AG04450 (cell line): ENCODE data around the gene MPHOSPH9. TPM values are rescaled to one million over a fixed set of nuclear protein-coding genes. Genes with fewer than 3 reads are reported as not detected.

Experiments
- CTCF ChIA-PET: fragments of 300-600, 350-600 bp; formaldehyde crosslinking; extraction: SDS; loops from one replicate; lab custom pipeline; 2022; ENCODE audit warnings: antibody characterized with exemption, inconsistent platforms; lab: Charles Lee
- POLR2A ChIA-PET: fragments of 350-600 bp; formaldehyde crosslinking; extraction: SDS; loops from one replicate; lab custom pipeline; 2021; ENCODE audit warnings: antibody characterized with exemption, inconsistent platforms; lab: Yijun Ruan, JAX
- DNase-seq: peaks from one replicate; pipeline ENCODE4 v3.0.0-alpha.2; 2011; ENCODE audit warnings: low read depth, low spot score
- H3K27ac ChIP-seq: one replicate; pipeline ENCODE4 v1.5.1; 2012; ENCODE audit warnings: low read depth, low read length, control low read depth
- H3K27me3 ChIP-seq: one replicate; pipeline ENCODE4 v1.6.0; 2012; ENCODE audit warnings: low read length; ENCODE audit not compliant: control insufficient read depth, insufficient read depth
- H3K4me3 ChIP-seq: 2 replicates; pipeline ENCODE4 v1.5.1; 2011; ENCODE audit warnings: mild to moderate bottlenecking, low read depth, low read length, control low read depth
- H3K9me3 ChIP-seq: 2 replicates; pipeline ENCODE4 v1.5.1; 2012; ENCODE audit warnings: low read length; ENCODE audit not compliant: control insufficient read depth, insufficient read depth
- CTCF ChIP-seq: IDR thresholded peaks from 2 replicates; pipeline ENCODE4 v1.5.1; 2011; ENCODE audit warnings: low read depth, low read length, control low read depth, inconsistent platforms
- polyA plus RNA-seq: library from polyadenylated mRNA; depleted of rRNA; stranded (reverse); fragments of >200 nt; gene quantifications from 2 replicates; pipeline ENCODE4 v1.2.3, GENCODE V29; 2011

The MPHOSPH9 gene
- polyA plus RNA-seq, 1 experiment, result 20.3 TPM

- Histone ChIP-seq H3K27ac (no peak overlapping the region), H3K27me3 (no peaks in the 10 kb centered on the region), H3K4me3 (no peak overlapping the region), H3K9me3 (no peaks in the 10 kb centered on the region)
- CTCF ChIA-PET, result interaction anchor here (0.6 kb wide), 1 partner anchor 97 kb away, joined by 11 read pairs; no protein-coding TSS in a partner anchor
- POLR2A ChIA-PET, result interaction anchor here (0.6 to 0.9 kb wide), 2 partner anchors 22 to 91 kb away, joined by 3 read pairs; no protein-coding TSS in a partner anchor
- DNase-seq, result no peak
- TF ChIP-seq CTCF, result no peak
Observed at GRCh38 chr12:123139926-123140675, 92.8 kb downstream of the MPHOSPH9 start.

- Histone ChIP-seq H3K27ac (no peak overlapping the region), H3K9me3 (no peaks in the 10 kb centered on the region), H3K27me3 (no peaks in the 10 kb centered on the region), H3K4me3 (no peak overlapping the region)
- POLR2A ChIA-PET, result no interaction called here
- CTCF ChIA-PET, result interaction anchor here (1.0 kb wide), 1 partner anchor 93 kb away, joined by 4 read pairs; no protein-coding TSS in a partner anchor
- no peak for TF ChIP-seq CTCF
- DNase-seq, result no peak
Observed at GRCh38 chr12:123135688-123136087, 97.3 kb downstream of the MPHOSPH9 start.

- ChIA-PET POLR2A (no interaction called here), CTCF (interaction anchor here (0.6 to 1.0 kb wide), 2 partner anchors 33 to 92 kb away, joined by 3 to 4 read pairs; no protein-coding TSS in a partner anchor)
- Histone ChIP-seq H3K27me3 (no peaks in the 10 kb centered on the region), H3K4me3 (no peak overlapping the region), H3K27ac (no peak overlapping the region), H3K9me3 (no peaks in the 10 kb centered on the region)
- no peak for DNase-seq
- TF ChIP-seq CTCF, result no peak
Observed at GRCh38 chr12:123134826-123135225, 98.1 kb downstream of the MPHOSPH9 start.

- Histone ChIP-seq H3K27ac (no peak overlapping the region), H3K4me3 (no peak overlapping the region), H3K9me3 (no peaks in the 10 kb centered on the region), H3K27me3 (no peaks in the 10 kb centered on the region)
- DNase-seq, result no peak
- ChIA-PET POLR2A (no interaction called here), CTCF (interaction anchor here (0.6 kb wide), 1 partner anchor 33 kb away, joined by 3 read pairs; no protein-coding TSS in a partner anchor)
- TF ChIP-seq CTCF, result no peak
Observed at GRCh38 chr12:123134271-123134671, 98.7 kb downstream of the MPHOSPH9 start.

- ChIA-PET CTCF (no interaction called here), POLR2A (no interaction called here)
- Histone ChIP-seq H3K27me3 (no peaks in the 10 kb centered on the region), H3K9me3 (no peaks in the 10 kb centered on the region), H3K4me3 (no peak overlapping the region), H3K27ac (no peak overlapping the region)
- no peak for TF ChIP-seq CTCF
- no peak for DNase-seq
Observed at GRCh38 chr12:123133701-123134100, 99.2 kb downstream of the MPHOSPH9 start.
